ENCODE results near the gene ME1.

GRCh38 chr6:83459663-83460062 lies 28.8 kb upstream of the ME1 start:
- TF ChIP-seq CTCF (IDR thresholded peaks at IDR 0.05) (no peak), POLR2A (IDR thresholded peaks at IDR 0.05) (no peak)

Measured in esophagus squamous epithelium (tissue), 4 donors.